Measurements from ENCODE around the gene KIF6. TPM values are rescaled to one million over a fixed set of nuclear protein-coding genes. Genes with fewer than 3 reads are reported as not detected.

KIF6 gene
- total RNA-seq, 1 experiment from 2014 or later = 2.7 TPM

GRCh38 chr6:39520411-39520810 is 204.8 kb downstream of the KIF6 start:
- no TSS peak for BruUV-seq (replicated peaks)
- no peak for TF ChIP-seq EZH2 (IDR thresholded peaks at IDR 0.05; ENCODE audit: borderline replicate concordance, low read depth, low read length, poor library complexity, severe bottlenecking)
- TF ChIP-seq, protein P1, sequence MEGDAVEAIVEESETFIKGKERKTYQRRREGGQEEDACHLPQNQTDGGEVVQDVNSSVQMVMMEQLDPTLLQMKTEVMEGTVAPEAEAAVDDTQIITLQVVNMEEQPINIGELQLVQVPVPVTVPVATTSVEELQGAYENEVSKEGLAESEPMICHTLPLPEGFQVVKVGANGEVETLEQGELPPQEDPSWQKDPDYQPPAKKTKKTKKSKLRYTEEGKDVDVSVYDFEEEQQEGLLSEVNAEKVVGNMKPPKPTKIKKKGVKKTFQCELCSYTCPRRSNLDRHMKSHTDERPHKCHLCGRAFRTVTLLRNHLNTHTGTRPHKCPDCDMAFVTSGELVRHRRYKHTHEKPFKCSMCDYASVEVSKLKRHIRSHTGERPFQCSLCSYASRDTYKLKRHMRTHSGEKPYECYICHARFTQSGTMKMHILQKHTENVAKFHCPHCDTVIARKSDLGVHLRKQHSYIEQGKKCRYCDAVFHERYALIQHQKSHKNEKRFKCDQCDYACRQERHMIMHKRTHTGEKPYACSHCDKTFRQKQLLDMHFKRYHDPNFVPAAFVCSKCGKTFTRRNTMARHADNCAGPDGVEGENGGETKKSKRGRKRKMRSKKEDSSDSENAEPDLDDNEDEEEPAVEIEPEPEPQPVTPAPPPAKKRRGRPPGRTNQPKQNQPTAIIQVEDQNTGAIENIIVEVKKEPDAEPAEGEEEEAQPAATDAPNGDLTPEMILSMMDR (conservative IDR thresholded peaks at IDR 0.05; ENCODE audit: low read depth, low read length) = no peak
- H3K27me3 ChIP-seq (replicated peaks; ENCODE audit: insufficient read depth, low read depth, low read length, poor library complexity) = no peaks in the 10 kb centered on the region
- DNase-seq (ENCODE audit: low spot score) = no peak
- ChIA-PET CTCF (no interaction called here), POLR2A (ENCODE audit: low non-redundant PET) (no interaction called here)
- H3K4me3 ChIP-seq (ENCODE audit: low read depth, low read length, poor library complexity, severe bottlenecking) = no peak overlapping the region
- H3K36me3 ChIP-seq (ENCODE audit: insufficient read depth, low read length, poor library complexity, severe bottlenecking) = no peaks in the 10 kb centered on the region
- H3K9me3 ChIP-seq (ENCODE audit: low read depth, low read length, poor library complexity, severe bottlenecking) = no peaks in the 10 kb centered on the region
- intact Hi-C loops (cut with micrococcal nuclease; ENCODE audit: unreplicated experiment) = no loop called here
- no peaks in the 10 kb centered on the region for H3K4me1 ChIP-seq (ENCODE audit: insufficient read depth, low read length, poor library complexity, severe bottlenecking)
- H3K27ac ChIP-seq (ENCODE audit: low read depth, low read length, poor library complexity, severe bottlenecking) = no peak overlapping the region

DNA sequence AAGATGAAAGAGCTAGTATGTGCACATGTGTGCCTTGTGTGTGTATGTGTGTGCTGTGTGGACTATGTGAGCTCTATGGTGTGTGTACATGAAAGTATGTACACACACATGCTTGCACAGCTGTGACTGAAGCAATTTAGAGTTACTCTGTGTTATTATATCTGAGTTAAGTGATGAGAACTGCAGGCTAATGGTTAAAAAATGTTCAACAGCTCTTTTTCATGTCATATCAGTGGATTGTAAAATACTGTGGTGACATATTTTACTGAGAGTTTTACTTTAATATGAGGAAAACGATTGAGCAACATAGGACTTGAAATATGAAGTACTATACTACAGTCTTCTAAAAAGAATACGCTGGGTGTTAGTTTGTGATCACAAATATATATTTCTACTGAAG is 207.0 kb downstream of the KIF6 start:
- Histone ChIP-seq H3K27me3 (replicated peaks; ENCODE audit: insufficient read depth, low read depth, low read length, poor library complexity) (no peaks in the 10 kb centered on the region), H3K27ac (ENCODE audit: low read depth, low read length, poor library complexity, severe bottlenecking) (no peak overlapping the region), H3K9me3 (ENCODE audit: low read depth, low read length, poor library complexity, severe bottlenecking) (no peaks in the 10 kb centered on the region), H3K36me3 (ENCODE audit: insufficient read depth, low read length, poor library complexity, severe bottlenecking) (no peaks in the 10 kb centered on the region), H3K4me1 (ENCODE audit: insufficient read depth, low read length, poor library complexity, severe bottlenecking) (no peaks in the 10 kb centered on the region), H3K4me3 (ENCODE audit: low read depth, low read length, poor library complexity, severe bottlenecking) (no peak overlapping the region)
- CTCF ChIA-PET = no interaction called here
- DNase-seq (ENCODE audit: low spot score) = no peak
- POLR2A ChIA-PET (ENCODE audit: low non-redundant PET) = no interaction called here
- TF ChIP-seq, protein P1 (conservative IDR thresholded peaks at IDR 0.05; ENCODE audit: low read depth, low read length) = no peak
- no peak for TF ChIP-seq EZH2 (IDR thresholded peaks at IDR 0.05; ENCODE audit: borderline replicate concordance, low read depth, low read length, poor library complexity, severe bottlenecking)
- intact Hi-C loops (cut with micrococcal nuclease; ENCODE audit: unreplicated experiment) = no loop called here
- no TSS peak for BruUV-seq (replicated peaks)

- BruUV-seq (replicated peaks) = no TSS peak
- H3K9me3 ChIP-seq (ENCODE audit: low read depth, low read length, poor library complexity, severe bottlenecking) = no peaks in the 10 kb centered on the region
- H3K27me3 ChIP-seq (replicated peaks; ENCODE audit: insufficient read depth, low read depth, low read length, poor library complexity) = no peaks in the 10 kb centered on the region
- H3K4me3 ChIP-seq (ENCODE audit: low read depth, low read length, poor library complexity, severe bottlenecking) = no peak overlapping the region
- ChIA-PET CTCF (no interaction called here), POLR2A (ENCODE audit: low non-redundant PET) (no interaction called here)
- H3K36me3 ChIP-seq (ENCODE audit: insufficient read depth, low read length, poor library complexity, severe bottlenecking) = no peaks in the 10 kb centered on the region
- intact Hi-C loops (cut with micrococcal nuclease; ENCODE audit: unreplicated experiment) = no loop called here
- H3K4me1 ChIP-seq (ENCODE audit: insufficient read depth, low read length, poor library complexity, severe bottlenecking) = no peaks in the 10 kb centered on the region
- H3K27ac ChIP-seq (ENCODE audit: low read depth, low read length, poor library complexity, severe bottlenecking) = no peak overlapping the region
- DNase-seq (ENCODE audit: low spot score) = no peak
- TF ChIP-seq EZH2 (IDR thresholded peaks at IDR 0.05; ENCODE audit: borderline replicate concordance, low read depth, low read length, poor library complexity, severe bottlenecking) = no peak
- TF ChIP-seq, protein P1 (conservative IDR thresholded peaks at IDR 0.05; ENCODE audit: low read depth, low read length) = no peak
These were observed 207.5 kb downstream of the KIF6 start for GRCh38 chr6:39517756-39518155.
